Spleen (tissue), 7 donors: Measurements from ENCODE around the gene MBD2.

Experiments
- POLR2A ChIP-seq, 3 donors: fragments of 450-650 bp; IDR thresholded peaks; one replicate each; pipeline ENCODE4 v1.5.1; 2017; ENCODE audit warnings: antibody characterized with exemption in 3 of 3, mild to moderate bottlenecking in 1 of 3
- POLR2AphosphoS5 ChIP-seq, 3 donors: sonication (generic); formaldehyde crosslinking; IDR thresholded peaks; one replicate each; pipeline ENCODE4 v1.5.1; 2017; ENCODE audit warnings: antibody characterized with exemption in 3 of 3
- TF ChIP-seq, protein P1 (sequence below), 11 experiments: fragments of 200-600 bp in 7 of 11; fragments of 450-650 bp in 4 of 11; sonication (generic) in 4 of 11; IDR thresholded peaks in 8 of 11; conservative IDR thresholded peaks in 3 of 11; 1 replicate in 7 of 11; 2 replicates in 4 of 11; pipeline versions ENCODE4 v1.4.0 to v1.8.0; 2016 to 2021; ENCODE audit warnings: antibody characterized with exemption in 11 of 11, inconsistent platforms in 4 of 11, mild to moderate bottlenecking in 1 of 11
- donor health status: DM: no; HTN: no; CAD: no; lungs with moderate emphysema.
- donor health status: DM: no; HTN: no; CAD: no.
- donor health status: DM: no; HTN: no; CAD: no.

DNA sequence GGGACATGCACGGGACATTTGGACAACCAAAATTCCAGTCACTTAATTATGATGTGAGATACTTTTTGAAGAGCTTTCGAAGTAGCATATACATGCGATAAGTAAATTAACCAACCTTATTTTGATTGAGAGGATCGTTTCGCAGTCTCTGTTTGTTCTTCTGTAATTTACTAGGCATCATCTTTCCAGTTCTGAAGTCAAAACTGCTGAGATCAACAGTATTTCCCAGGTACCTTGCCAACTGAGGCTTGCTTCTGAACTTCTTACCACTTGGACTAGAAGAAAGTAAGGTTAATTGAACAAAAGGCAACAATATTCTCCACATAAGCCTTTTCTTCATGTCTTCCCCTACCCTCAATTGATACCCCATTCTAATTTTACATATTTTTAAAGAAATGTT lies 19.6 kb downstream of the MBD2 start:
- TF ChIP-seq, protein P1, sequence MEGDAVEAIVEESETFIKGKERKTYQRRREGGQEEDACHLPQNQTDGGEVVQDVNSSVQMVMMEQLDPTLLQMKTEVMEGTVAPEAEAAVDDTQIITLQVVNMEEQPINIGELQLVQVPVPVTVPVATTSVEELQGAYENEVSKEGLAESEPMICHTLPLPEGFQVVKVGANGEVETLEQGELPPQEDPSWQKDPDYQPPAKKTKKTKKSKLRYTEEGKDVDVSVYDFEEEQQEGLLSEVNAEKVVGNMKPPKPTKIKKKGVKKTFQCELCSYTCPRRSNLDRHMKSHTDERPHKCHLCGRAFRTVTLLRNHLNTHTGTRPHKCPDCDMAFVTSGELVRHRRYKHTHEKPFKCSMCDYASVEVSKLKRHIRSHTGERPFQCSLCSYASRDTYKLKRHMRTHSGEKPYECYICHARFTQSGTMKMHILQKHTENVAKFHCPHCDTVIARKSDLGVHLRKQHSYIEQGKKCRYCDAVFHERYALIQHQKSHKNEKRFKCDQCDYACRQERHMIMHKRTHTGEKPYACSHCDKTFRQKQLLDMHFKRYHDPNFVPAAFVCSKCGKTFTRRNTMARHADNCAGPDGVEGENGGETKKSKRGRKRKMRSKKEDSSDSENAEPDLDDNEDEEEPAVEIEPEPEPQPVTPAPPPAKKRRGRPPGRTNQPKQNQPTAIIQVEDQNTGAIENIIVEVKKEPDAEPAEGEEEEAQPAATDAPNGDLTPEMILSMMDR (IDR thresholded peaks at IDR 0.05 in 8 of 11, conservative IDR thresholded peaks at IDR 0.05 in 3 of 11) = no peak
- TF ChIP-seq POLR2A (IDR thresholded peaks at IDR 0.05) (no peak), POLR2AphosphoS5 (IDR thresholded peaks at IDR 0.05) (no peak)
